Left lung (tissue), 10 donors: Measurements from ENCODE around the gene TIAM2. TPM values are rescaled to one million over a fixed set of nuclear protein-coding genes. Genes with fewer than 3 reads are reported as not detected.
"Not testable (repeated sequence)": the region's sequence is repeated elsewhere in the genome, so short reads cannot be mapped to it uniquely, and the experiment has no call there.

ENCODE experiments used
- ATAC-seq: fragments of 200-7000 bp; cut with Tn5 transposase; one replicate; pipeline ENCODE4 v1.9.1; 2020; ENCODE audit warnings: moderate library complexity
- DNase-seq, 4 donors: peaks; one replicate each; pipeline ENCODE4 v3.0.0-alpha.2; 2013 to 2020
- H3K27ac ChIP-seq, 2 donors: fragments of 200-600 bp; sonication (generic) in 1 of 2; one replicate each; pipeline versions ENCODE4 v1.5.0 to v1.8.0; 2020 to 2021
- H3K27me3 ChIP-seq, 2 donors: fragments of 200-600 bp; sonication (generic) in 1 of 2; one replicate each; pipeline versions ENCODE4 v1.5.0 to v1.8.0; 2020 to 2021
- H3K36me3 ChIP-seq, 2 donors: fragments of 200-600 bp; sonication (generic) in 1 of 2; one replicate each; pipeline versions ENCODE4 v1.5.0 to v1.8.0; 2020 to 2021
- H3K4me1 ChIP-seq, 2 donors: fragments of 200-600 bp; one replicate each; pipeline ENCODE4 v1.8.0; 2021
- H3K4me3 ChIP-seq, 2 donors: fragments of 200-600 bp; sonication (generic) in 1 of 2; one replicate each; pipeline versions ENCODE4 v1.5.0 to v1.8.0; 2020 to 2021; ENCODE audit warnings: mild to moderate bottlenecking in 1 of 2
- H3K9me3 ChIP-seq, 2 donors: fragments of 200-600 bp; sonication (generic) in 1 of 2; one replicate each; pipeline versions ENCODE4 v1.5.0 to v1.8.0; 2020 to 2021
- CTCF ChIP-seq, 2 donors: fragments of 200-600 bp; sonication (generic) in 1 of 2; IDR thresholded peaks; one replicate each; pipeline versions ENCODE4 v1.5.0 to v1.8.0; 2021; ENCODE audit warnings: antibody characterized with exemption in 2 of 2
- intact Hi-C, 2 donors: fragments of 100-400 bp; cut with DNase I; formaldehyde crosslinking; loops; one replicate each; pipeline versions ENCODE4 v1.11.2 to v1.14.2; 2022
- polyA plus RNA-seq, 6 donors: library from polyadenylated mRNA; unstranded; fragments of 120-200 nt; gene quantifications; one replicate each; pipeline ENCODE4 v1.2.1, GENCODE V29; 2013; ENCODE audit not compliant: insufficient read length in 6 of 6
- total RNA-seq, 2 donors: library from RNA; stranded (reverse); fragmentation: NEBNext Ultra II Directional; extraction: Animal tissue kit (Norgen Biotek cat#: 25700); gene quantifications; one replicate each; pipeline ENCODE4 v1.2.1, GENCODE V29; 2021
- donor health status: DM: no; HTN: yes; CAD: no.
- donor health status: DM: no; HTN: no; CAD: no.

TIAM2 gene
- total and polyA plus RNA-seq, 8 donors, result 6.9 to 25.0 (median 20.6) TPM

GRCh38 chr6:155183095-155183494 lies 188.0 kb downstream of the TIAM2 start:
- Histone ChIP-seq H3K4me1 (no peaks in the 10 kb centered on the region), H3K36me3 (no peaks in the 10 kb centered on the region), H3K27ac (no peak overlapping the region), H3K27me3 (no peaks in the 10 kb centered on the region), H3K9me3 (no peaks in the 10 kb centered on the region), H3K4me3 (no peak overlapping the region)
- no peak for TF ChIP-seq CTCF (IDR thresholded peaks at IDR 0.05)
- ATAC-seq (no peak), DNase-seq (no peak)
- intact Hi-C loops, result no loop called here

DNA sequence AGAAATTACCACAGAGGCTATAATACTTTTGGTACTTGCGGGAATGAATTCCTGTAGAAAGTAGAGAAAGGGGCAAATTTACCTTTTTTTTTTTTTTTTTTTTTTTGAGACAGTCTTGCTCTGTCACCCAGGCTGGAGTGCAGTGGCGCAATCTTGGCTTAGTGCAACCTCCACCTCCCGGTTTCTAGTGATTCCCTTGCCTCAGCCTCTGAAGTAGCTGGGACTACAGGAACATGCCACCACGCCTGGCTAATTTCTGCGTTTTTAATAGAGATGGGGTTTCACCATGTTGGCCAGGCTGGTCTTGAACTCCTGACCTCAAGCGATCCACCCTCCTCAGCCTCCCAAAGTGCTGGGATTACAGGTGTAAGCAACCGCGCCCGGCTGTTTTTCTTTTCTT lies 189.9 kb downstream of the TIAM2 start:
- not testable (repeated sequence) for H3K4me3 ChIP-seq, ATAC-seq, H3K36me3 ChIP-seq, H3K27me3 ChIP-seq, DNase-seq, H3K9me3 ChIP-seq, H3K27ac ChIP-seq
- peaks cover 0 to 10% of the 10 kb centered on the region in 2 donors for H3K4me1 ChIP-seq
- intact Hi-C loops, result loop anchor here in 1 of 2 donors (5.0 kb wide), 1 partner anchor 62 kb away; no protein-coding TSS in a partner anchor

GRCh38 chr6:155185544-155185943 lies 190.4 kb downstream of the TIAM2 start:
- TF ChIP-seq CTCF (IDR thresholded peaks at IDR 0.05), result no peak
- no peaks in the 10 kb centered on the region for H3K9me3 ChIP-seq
- no peaks in the 10 kb centered on the region for H3K36me3 ChIP-seq
- DNase-seq, result no peak
- H3K4me1 ChIP-seq, result peaks cover 0 to 10% of the 10 kb centered on the region in 2 donors
- no peaks in the 10 kb centered on the region for H3K27me3 ChIP-seq
- intact Hi-C loops, result loop anchor here in 1 of 2 donors (5.0 kb wide), 1 partner anchor 62 kb away; no protein-coding TSS in a partner anchor
- H3K4me3 ChIP-seq, result no peak overlapping the region
- ATAC-seq, result peak; percentile 37
- H3K27ac ChIP-seq, result no peak overlapping the region

DNA sequence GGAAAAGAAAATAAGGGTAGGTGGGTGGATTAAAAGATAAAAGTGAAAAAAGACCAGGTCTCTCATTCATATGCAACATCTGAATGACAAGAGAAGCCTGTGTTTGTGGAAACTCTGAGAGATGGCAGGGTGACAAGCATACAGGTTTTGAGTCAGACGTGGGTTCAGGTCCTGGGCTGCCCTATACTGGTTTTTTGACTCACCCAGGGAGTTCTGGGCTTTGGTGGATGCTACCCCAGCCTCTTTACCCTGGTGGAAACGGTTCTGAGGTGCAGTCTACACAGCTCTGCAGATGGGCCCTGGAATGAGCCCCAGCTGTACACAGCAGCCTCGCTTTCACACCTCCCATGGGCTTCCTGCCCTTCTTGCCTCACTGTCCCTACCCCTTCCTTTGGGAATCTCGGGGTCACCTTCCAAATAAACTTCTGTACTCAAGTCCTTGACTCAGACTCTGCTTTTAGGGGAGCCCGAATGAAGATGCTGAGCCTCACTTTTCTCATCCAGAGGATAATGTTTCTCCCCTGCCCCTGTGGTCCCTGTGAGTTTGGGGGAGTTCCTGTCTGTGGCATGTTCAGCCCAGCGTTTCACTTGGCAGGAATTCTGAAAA lies 191.0 kb downstream of the TIAM2 start:
- no peak for TF ChIP-seq CTCF (IDR thresholded peaks at IDR 0.05)
- H3K9me3 ChIP-seq, result no peaks in the 10 kb centered on the region
- ATAC-seq, result peak; percentile 21
- intact Hi-C loops, result loop anchor here in 1 of 2 donors (5.0 kb wide), 1 partner anchor 61 kb away; no protein-coding TSS in a partner anchor
- H3K27me3 ChIP-seq, result no peaks in the 10 kb centered on the region
- no peak overlapping the region for H3K4me3 ChIP-seq
- no peak for DNase-seq
- no peak overlapping the region for H3K27ac ChIP-seq
- H3K4me1 ChIP-seq, result peaks cover 0 to 10% of the 10 kb centered on the region in 2 donors
- no peaks in the 10 kb centered on the region for H3K36me3 ChIP-seq

DNA sequence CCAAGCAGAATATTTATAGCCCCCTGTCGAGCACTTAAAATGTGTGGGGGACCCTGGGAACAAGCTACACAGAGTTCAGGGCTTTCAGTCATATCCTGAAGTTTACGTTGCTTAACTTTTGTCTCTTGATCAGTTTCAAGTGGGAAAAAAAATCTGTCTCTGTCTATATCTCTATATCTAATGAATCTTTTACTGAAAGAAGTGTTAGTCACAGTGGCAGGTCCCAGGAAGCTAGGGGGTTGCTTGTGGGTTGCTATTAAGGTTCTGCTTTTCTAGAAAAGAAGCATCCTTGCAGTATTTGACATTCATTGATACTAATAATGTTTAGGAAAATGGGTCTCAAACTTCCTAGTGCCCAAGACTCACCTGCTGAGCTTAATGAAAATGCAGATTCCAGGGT lies 192.0 kb downstream of the TIAM2 start:
- no peaks in the 10 kb centered on the region for H3K9me3 ChIP-seq
- DNase-seq (no peak), ATAC-seq (no peak)
- intact Hi-C loops, result loop anchor here in 1 of 2 donors (5.0 kb wide), 1 partner anchor 60 kb away; no protein-coding TSS in a partner anchor
- H3K36me3 ChIP-seq, result no peaks in the 10 kb centered on the region
- H3K27ac ChIP-seq, result no peak overlapping the region
- no peak for TF ChIP-seq CTCF (IDR thresholded peaks at IDR 0.05)
- H3K4me3 ChIP-seq, result no peak overlapping the region
- no peaks in the 10 kb centered on the region for H3K27me3 ChIP-seq
- peaks cover 0 to 10% of the 10 kb centered on the region in 2 donors for H3K4me1 ChIP-seq
